Stimulated activated CD4-positive, alpha-beta T cell treated with anti-CD3 and anti-CD28 coated beads, Interleukin-1b, Interleukin-23, amount 100 ng/mL, for 24 hours (primary cell): Measurements from ENCODE around the gene CPPED1.

Source experiments
- DNase-seq, 4 experiments: peaks; one replicate each; pipeline ENCODE4 v3.0.0-alpha.2; 2020; ENCODE audit warnings: low read depth in 4 of 4, low spot score in 1 of 4

The CPPED1 gene

GRCh38 chr16:12611916-12612597 lies 191.6 kb downstream of the CPPED1 start:
- no peak for DNase-seq

GRCh38 chr16:12611006-12611477 lies 192.6 kb downstream of the CPPED1 start:
- no peak for DNase-seq

DNA sequence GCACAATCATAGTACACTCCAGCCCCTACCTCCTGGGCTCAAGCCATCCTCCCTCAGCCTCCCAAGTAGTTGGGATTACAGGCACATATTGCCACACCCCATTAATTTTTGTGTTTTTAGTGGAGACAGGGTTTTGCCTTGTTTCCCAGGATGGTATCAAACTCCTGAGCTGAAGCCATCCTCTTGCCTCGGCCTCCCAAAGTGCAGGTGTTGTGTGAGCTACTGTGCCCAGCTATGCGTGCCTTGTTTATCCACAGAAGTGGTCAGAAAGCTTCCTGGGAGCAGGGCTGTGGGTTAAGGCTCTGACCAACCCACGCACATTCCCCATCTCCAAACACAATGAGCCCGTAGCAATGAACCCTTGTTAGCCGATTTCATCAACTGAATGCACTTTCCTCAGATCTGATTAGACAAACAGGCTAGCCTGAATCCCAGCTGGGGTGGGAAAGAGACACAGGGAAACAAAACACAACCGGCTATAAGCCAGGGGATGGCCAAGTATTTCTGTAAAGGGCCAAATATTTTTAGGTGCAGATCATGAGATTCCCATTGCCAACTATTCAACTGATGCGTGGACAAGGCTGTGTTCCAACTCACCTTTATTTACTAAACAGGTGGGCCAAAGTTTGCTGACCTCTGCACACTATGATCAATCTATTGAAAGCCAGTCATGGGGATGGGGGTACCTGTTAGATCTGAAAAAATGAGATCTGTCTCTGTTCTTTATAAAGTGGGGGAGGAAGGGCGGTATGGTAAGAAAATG lies 193.6 kb downstream of the CPPED1 start:
- no peak for DNase-seq
